ENCODE measurements around the gene PAX5.

DNA sequence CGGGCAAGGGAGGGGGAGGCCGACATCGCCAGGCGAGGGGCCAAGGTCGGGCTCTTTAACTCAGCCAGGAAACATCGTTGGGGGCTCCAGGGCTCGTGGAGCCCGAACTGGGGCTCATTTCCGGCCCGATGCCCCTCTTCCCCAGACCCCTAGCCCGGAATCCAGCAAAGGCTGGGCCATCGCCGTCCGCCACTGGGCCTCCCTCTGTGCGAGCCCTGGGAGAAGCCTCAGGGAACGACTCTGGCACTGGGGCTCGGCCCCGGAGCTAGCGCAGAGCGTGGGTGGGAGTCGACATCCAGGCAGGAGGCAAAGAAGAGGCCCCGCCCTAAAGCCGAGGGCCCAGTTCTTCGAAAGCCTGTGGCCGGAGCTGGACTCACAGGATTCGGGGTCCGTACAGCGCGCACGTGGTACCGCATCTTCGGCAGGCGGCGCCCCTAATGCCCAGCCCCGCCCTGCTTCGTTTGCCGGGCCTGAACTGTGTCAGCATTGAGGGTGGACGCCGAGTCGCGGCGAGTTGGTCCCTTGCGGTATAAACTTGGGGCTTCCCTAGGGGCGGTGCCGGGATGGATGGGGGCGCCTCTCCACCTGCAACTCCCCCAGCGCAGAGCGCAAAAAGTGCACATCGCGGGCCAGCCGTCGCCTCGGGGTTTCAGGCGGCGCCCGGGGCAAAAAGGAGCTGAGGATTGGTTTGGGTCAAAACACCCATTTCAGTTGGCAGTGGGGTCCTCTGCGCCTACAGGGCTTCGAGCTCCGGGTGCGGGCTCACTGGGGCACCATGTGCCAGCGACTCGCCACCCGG lies 3.6 kb upstream of the PAX5 start:
- TF ChIP-seq, protein P1, sequence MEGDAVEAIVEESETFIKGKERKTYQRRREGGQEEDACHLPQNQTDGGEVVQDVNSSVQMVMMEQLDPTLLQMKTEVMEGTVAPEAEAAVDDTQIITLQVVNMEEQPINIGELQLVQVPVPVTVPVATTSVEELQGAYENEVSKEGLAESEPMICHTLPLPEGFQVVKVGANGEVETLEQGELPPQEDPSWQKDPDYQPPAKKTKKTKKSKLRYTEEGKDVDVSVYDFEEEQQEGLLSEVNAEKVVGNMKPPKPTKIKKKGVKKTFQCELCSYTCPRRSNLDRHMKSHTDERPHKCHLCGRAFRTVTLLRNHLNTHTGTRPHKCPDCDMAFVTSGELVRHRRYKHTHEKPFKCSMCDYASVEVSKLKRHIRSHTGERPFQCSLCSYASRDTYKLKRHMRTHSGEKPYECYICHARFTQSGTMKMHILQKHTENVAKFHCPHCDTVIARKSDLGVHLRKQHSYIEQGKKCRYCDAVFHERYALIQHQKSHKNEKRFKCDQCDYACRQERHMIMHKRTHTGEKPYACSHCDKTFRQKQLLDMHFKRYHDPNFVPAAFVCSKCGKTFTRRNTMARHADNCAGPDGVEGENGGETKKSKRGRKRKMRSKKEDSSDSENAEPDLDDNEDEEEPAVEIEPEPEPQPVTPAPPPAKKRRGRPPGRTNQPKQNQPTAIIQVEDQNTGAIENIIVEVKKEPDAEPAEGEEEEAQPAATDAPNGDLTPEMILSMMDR (IDR thresholded peaks at IDR 0.05): no peak
- no peak for TF ChIP-seq POLR2A (IDR thresholded peaks at IDR 0.05)

Measured in uterus (tissue), 2 donors.